NCI-H1092 (cell line): Measurements from ENCODE around the gene NSF.
"Not testable (repeated sequence)": the region's sequence is repeated elsewhere in the genome, so short reads cannot be mapped to it uniquely, and the experiment has no call there.

ENCODE experiments used
- DNase-seq: peaks from one replicate; lab custom pipeline; 2025; lab: John Stamatoyannopoulos, UW

NSF gene

GRCh38 chr17:46590157-46591146, at the start of gene NSF:
NSF (plus strand) TSS chr17:46590669; CDS start chr17:46590776, 107 bp downstream.
- not testable (repeated sequence) for DNase-seq

GRCh38 chr17:46548607-46549006, 41.9 kb upstream of the NSF start:
- DNase-seq, result not testable (repeated sequence)

- not testable (repeated sequence) for DNase-seq
These were observed 31.3 kb upstream of the NSF start for GRCh38 chr17:46559155-46559554.

DNA sequence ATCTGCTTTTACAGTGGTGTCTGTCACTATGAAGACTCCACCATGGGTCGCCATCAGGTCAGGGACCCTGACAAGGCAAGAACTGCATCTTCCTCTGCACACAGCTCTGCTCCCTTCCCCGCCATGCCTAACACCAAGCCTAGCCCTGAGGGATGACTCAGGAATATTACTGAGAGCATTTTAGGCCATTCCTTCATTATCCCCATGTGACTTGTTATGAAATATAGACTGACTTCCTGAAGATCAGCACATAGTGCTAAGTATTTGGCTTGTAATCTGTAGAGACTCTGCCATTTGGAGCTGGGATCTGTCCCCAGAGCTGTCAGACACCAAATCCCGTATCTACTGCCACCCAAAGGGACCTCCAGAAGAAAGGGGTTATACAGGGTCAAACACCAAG, 30.4 kb upstream of the NSF start:
- DNase-seq, result not testable (repeated sequence)

DNA sequence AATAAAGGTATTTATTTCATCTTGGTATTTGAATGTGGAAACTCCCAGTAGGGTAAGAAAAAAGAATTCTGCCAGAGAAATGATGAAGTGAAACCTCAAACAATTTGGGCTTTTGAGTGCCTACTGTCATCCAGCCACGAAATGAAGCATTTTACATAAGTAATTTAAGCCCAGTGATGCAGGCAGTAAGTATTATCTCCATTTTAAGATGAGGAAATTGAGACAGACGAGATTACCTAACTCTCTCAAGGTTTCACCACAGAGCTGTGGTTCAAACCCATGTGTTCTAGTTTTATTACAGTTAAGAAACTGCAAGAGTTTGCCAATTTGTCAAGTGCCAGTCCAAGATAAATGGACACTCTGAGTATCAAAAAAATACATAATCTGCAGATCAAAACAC, 24.2 kb upstream of the NSF start:
- not testable (repeated sequence) for DNase-seq

DNA sequence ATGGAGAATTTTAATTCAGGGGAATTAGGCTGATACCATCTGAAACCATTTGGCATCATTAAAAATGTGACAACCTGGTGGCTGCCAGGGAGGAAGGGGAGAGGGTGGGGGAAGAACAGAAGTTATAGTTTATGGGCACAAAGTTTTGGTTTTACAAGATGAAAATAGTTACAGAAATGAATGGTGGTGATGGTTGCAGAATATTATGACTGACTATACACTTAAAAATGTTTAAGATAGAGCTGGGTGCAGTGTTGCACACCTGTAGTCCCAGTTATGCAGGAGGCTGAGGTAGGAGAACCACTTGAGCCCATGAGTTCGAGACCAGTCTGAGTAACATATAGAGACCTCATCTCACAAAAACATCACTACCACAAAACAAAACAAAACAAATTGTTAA, 23.5 kb upstream of the NSF start:
- DNase-seq, result not testable (repeated sequence)

GRCh38 chr17:46571796-46572195, 18.7 kb upstream of the NSF start:
- not testable (repeated sequence) for DNase-seq

- DNase-seq, result not testable (repeated sequence)
These were observed 11.1 kb upstream of the NSF start, which contains the start of gene ARL17A for GRCh38 chr17:46579083-46580075. ARL17A (minus strand) TSS chr17:46579691; CDS start chr17:46576322, 3,369 bp downstream.

DNA sequence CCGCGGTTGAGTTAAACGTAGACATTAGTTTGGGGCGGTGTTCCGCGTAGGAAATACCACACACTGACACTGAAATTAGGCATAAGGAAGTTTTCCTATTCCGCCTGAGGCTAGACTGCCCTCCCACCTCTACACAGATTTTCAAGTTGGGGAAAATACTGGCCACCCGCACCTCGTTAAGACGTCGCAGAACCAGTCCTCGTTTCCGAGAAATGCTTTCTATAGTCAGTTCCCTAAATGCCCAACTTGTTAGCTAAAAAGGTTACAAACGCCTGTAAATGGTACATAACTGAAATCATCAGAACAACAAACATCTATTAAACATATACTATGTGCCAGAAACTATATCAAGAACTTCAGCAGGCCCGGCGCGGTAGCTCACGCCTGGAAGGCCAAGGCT, 10.4 kb upstream of the NSF start:
- not testable (repeated sequence) for DNase-seq

GRCh38 chr17:46585444-46585843, 5.0 kb upstream of the NSF start:
- not testable (repeated sequence) for DNase-seq

DNA sequence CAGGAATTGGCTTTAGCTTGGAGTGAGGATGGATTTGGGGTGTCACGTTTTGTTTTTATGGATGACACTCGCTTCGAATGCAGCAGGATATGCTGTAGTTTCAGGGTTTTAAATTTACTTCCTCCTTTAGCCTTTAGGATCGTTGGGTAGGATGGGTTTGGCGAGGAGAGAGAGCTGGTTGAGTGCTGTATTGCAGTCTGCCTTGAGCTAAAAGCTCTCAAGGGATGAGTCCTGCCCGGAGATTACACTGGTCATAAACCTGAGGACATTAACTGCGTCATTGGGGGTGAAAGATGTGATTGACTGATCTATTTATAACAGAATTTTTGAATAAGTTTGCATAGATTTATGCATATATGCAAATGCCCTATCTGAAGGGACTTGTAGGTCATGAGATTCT, 863 bp downstream of the NSF start:
- not testable (repeated sequence) for DNase-seq

GRCh38 chr17:46598344-46598931, 8.0 kb downstream of the NSF start:
- DNase-seq, result not testable (repeated sequence)

GRCh38 chr17:46600767-46601166, 10.3 kb downstream of the NSF start:
- not testable (repeated sequence) for DNase-seq

DNA sequence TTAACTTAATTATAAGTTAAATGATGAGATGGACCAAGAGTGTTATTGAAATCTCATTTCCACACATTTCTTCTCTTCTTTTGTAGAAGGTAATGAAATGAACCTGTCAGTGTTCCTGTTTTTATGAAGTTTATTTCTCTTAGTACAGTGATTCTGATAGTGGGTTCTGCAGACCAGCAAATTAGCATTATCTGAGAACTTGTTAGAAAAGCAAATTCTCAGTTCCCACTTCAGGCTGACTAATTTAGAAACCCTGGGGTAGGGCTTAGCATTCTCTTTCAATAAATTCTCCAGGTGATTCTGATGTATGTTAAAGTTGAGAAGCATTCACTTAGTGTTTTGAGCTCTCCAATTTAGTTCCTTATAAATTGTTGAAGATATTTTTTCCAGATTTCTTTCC, 12.7 kb downstream of the NSF start:
- DNase-seq, result not testable (repeated sequence)

- DNase-seq, result not testable (repeated sequence)
These were observed 20.8 kb downstream of the NSF start for GRCh38 chr17:46611304-46611703.

DNA sequence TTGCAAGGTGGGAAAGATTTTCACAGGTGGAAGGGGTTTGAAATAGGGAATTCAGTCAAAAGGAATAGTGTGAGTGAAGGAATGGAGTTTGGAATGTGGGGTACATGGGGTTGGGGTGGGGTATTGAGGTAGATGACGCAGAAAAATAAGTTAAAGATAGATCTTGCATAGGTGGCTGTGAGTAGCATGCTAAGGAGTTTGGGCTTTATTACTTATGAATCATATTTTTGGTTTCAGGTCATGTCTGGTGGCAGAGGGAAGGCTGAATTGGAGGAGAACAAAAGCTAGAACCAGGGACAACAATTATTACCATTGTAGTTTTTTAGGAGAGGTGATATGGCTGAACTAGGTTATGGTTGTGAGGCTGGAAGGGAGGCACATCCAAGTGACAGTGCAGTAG, 23.4 kb downstream of the NSF start:
- not testable (repeated sequence) for DNase-seq

GRCh38 chr17:46617121-46617520, 26.7 kb downstream of the NSF start:
- not testable (repeated sequence) for DNase-seq

DNA sequence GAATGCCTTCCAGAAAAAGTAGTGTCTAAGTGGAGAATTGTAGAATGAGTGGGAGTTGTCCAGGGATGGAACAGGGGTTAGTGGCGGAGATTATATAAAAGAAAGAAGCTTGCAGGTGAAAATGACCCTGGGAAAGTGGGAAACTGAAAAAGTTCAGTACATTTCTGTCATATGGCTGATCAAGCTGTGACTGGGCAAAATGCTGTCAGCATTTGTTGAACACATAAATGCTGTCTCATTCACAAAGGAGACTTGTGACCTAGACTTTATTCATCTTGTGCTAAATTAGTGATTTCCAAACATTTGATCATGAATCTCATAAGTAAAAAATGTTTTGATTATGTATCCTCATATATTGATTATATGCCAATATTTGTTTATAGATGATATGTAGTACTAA, 28.5 kb downstream of the NSF start:
- not testable (repeated sequence) for DNase-seq

DNA sequence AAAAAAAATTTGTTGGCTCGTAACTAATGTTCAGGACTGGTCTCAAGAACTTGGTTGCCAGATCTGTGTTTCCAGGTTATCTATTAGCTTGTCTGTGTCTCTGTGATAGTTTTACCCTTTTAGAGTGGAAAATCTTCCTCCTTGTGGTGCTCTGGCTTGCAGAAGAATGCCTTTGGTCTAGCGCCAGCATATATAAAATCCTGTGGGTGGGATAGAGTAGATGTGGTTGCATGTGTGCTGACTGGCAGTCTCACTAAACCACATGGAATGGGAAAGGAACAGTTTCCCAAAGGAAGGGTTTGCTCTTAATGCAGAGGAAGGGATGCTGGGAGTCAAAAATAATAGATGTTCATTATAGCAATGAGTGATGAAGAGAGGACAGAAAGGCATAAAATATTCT, 33.3 kb downstream of the NSF start:
- DNase-seq, result not testable (repeated sequence)

DNA sequence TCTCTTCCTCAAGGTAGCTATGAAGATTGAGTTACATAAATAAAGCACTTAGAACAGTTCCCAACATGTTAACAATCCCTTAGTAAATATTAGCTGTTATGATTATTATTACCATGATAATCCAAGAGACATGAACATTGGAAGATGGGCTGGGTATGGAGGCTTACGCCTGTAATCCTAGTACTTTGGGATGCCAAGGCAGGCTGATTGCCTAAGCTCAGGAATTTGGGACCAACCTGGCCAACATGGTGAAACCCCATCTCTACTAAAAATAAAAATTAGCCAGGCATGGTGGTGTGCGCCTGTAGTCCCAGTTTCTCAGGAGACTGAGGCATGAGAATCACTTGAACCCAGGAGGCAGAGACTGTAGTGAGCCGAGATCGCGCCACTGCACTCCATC, 34.3 kb downstream of the NSF start:
- not testable (repeated sequence) for DNase-seq

GRCh38 chr17:46627452-46627851, 37.0 kb downstream of the NSF start:
- not testable (repeated sequence) for DNase-seq
